Gastrocnemius medialis (tissue), 4 donors: ENCODE measurements around the gene HACD2. TPM values are rescaled to one million over a fixed set of nuclear protein-coding genes. Genes with fewer than 3 reads are reported as not detected.

Experiments
- ATAC-seq, 2 donors: fragments of 150-250 bp; one replicate each; pipeline ENCODE4 v1.9.1; 2016
- DNase-seq, 2 donors: peaks; one replicate each; pipeline ENCODE4 v3.0.0-alpha.2; 2019
- H3K27ac ChIP-seq, 4 donors: fragments of 200-600 bp; sonication (generic); 1 replicate in 1 of 4; 2 replicates in 3 of 4; pipeline ENCODE4 v1.5.1; 2016 to 2018; ENCODE audit warnings: mild to moderate bottlenecking in 2 of 4, moderate library complexity in 1 of 4
- H3K27me3 ChIP-seq, 3 donors: fragments of 200-600 bp; sonication (generic) in 2 of 3; 1 replicate in 1 of 3; 2 replicates in 2 of 3; pipeline versions ENCODE4 v1.5.1 to v1.6.0; 2016 to 2019; ENCODE audit warnings: mild to moderate bottlenecking in 1 of 3, moderate library complexity in 1 of 3
- H3K36me3 ChIP-seq, 2 donors: fragments of 200-600 bp; sonication (generic) in 1 of 2; one replicate each; pipeline ENCODE4 v1.5.1; 2017 to 2018
- H3K4me1 ChIP-seq, 2 donors: fragments of 200-600 bp; sonication (generic) in 1 of 2; one replicate each; pipeline ENCODE4 v1.5.1; 2016 to 2017; ENCODE audit warnings: mild to moderate bottlenecking in 2 of 2
- H3K4me3 ChIP-seq, 4 donors: fragments of 200-600 bp; sonication (generic) in 3 of 4; 1 replicate in 1 of 4; 2 replicates in 3 of 4; pipeline ENCODE4 v1.5.1; 2016 to 2019; ENCODE audit warnings: mild to moderate bottlenecking in 2 of 4
- H3K9me3 ChIP-seq, 3 donors: fragments of 200-600 bp; sonication (generic) in 2 of 3; 1 replicate in 1 of 3; 2 replicates in 2 of 3; pipeline ENCODE4 v1.5.1; 2016 to 2019
- CTCF ChIP-seq, 5 experiments: fragments of 450-650 bp in 3 of 5; fragments of 200-600 bp in 2 of 5; sonication (generic) in 2 of 5; IDR thresholded peaks in 4 of 5; conservative IDR thresholded peaks in 1 of 5; 1 replicate in 4 of 5; 2 replicates in 1 of 5; pipeline ENCODE4 v1.5.1; 2016 to 2019; ENCODE audit warnings: antibody characterized with exemption in 5 of 5, mild to moderate bottlenecking in 3 of 5, moderate library complexity in 3 of 5
- POLR2A ChIP-seq, 2 donors: fragments of 450-650 bp; IDR thresholded peaks; one replicate each; pipeline ENCODE4 v1.6.1; 2017; ENCODE audit warnings: antibody characterized with exemption in 2 of 2, mild to moderate bottlenecking in 2 of 2, moderate library complexity in 2 of 2
- in situ Hi-C, 4 donors: fragments of 200-750 bp; cut with MboI; loops; one replicate each; pipeline versions ENCODE4 v1.15.0 to v1.8.0; 2017; ENCODE audit warnings: low sequenced_read_pairs in 4 of 4
- intact Hi-C: fragments of 100-400 bp; cut with DNase I; formaldehyde crosslinking; loops from one replicate; pipeline ENCODE4 v1.15.1; 2023; ENCODE audit warnings: low total_unique reads
- total RNA-seq, 4 donors: library from RNA; depleted of rRNA; stranded (reverse); fragments of >200 nt; gene quantifications; one replicate each; pipeline versions ENCODE4 v1.1.0 to v1.2.3, GENCODE V29; 2016

Gene HACD2
- total RNA-seq, 4 donors from 2014 or later, result 3.9 to 19.8 (median 6.7) TPM

DNA sequence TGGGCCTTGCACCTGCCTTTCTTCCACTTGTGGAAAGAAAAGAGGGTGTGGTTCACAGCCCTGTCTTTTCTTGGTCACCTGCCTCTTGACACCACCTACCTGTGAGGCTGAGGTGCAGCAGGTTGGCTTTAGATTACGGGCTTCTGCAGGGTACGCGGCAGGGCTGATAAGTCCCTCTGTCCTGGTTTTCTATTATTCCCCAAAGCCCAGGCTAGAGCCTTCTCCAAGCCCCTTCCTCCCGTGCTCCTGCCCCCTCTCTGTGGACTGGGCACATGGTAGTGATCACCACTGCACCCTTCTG is 44.8 kb upstream of the HACD2 start:
- in situ Hi-C loops (no loop called here), intact Hi-C loops (no loop called here)
- no peak for ATAC-seq
- Histone ChIP-seq H3K9me3 (no peaks in the 10 kb centered on the region), H3K27ac (no peak overlapping the region), H3K27me3 (no peaks in the 10 kb centered on the region), H3K4me3 (no peak overlapping the region), H3K36me3 (no peaks in the 10 kb centered on the region), H3K4me1 (no peaks in the 10 kb centered on the region)
- TF ChIP-seq CTCF (IDR thresholded peaks at IDR 0.05 in 4 of 5, conservative IDR thresholded peaks at IDR 0.05 in 1 of 5), result no peak
- no peak for TF ChIP-seq POLR2A (IDR thresholded peaks at IDR 0.05)
- no peak for DNase-seq

DNA sequence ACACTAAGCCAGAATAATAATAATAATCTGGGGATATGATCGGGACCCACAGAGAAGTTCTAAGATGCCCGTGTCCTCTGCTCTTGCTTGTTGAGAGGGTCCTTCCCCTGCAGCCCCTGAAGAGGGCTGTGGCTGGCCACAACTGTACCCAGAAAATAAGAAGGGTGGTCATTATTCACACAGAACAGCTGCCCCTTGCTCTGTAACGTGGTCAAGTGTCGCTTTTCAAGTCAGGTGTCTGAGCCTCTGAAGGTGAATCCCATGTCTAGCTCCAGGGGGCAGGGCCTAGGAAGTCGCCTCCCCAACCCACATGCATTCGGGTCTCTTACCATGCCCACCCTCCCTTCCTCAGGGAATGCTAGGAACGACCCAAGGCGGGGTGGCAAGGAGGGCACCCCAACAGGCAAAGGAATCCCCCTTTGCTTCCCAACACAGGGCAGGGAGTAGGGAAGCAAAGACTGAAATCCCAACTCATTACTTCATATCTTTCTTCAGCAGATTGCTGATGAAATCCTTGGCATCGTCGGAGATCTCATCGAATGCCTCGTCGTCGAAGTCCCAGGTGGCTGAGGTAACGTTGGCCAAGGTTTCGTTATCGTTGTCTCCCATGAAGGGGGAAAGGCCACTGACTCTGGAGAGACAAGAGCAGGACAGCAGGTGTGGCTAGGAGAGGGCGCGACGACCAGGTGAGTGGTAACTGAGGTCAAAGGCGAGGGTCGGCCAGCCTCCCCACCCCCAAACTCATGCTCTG is 44.3 kb upstream of the HACD2 start:
- ATAC-seq (no peak), DNase-seq (no peak)
- no peaks in the 10 kb centered on the region for H3K27me3 ChIP-seq
- in situ Hi-C loops (no loop called here), intact Hi-C loops (no loop called here)
- H3K27ac ChIP-seq, result no peak overlapping the region
- H3K4me3 ChIP-seq, result no peak overlapping the region
- no peaks in the 10 kb centered on the region for H3K9me3 ChIP-seq
- no peaks in the 10 kb centered on the region for H3K4me1 ChIP-seq
- H3K36me3 ChIP-seq, result no peaks in the 10 kb centered on the region
- TF ChIP-seq CTCF (IDR thresholded peaks at IDR 0.05 in 4 of 5, conservative IDR thresholded peaks at IDR 0.05 in 1 of 5), result no peak
- no peak for TF ChIP-seq POLR2A (IDR thresholded peaks at IDR 0.05)

DNA sequence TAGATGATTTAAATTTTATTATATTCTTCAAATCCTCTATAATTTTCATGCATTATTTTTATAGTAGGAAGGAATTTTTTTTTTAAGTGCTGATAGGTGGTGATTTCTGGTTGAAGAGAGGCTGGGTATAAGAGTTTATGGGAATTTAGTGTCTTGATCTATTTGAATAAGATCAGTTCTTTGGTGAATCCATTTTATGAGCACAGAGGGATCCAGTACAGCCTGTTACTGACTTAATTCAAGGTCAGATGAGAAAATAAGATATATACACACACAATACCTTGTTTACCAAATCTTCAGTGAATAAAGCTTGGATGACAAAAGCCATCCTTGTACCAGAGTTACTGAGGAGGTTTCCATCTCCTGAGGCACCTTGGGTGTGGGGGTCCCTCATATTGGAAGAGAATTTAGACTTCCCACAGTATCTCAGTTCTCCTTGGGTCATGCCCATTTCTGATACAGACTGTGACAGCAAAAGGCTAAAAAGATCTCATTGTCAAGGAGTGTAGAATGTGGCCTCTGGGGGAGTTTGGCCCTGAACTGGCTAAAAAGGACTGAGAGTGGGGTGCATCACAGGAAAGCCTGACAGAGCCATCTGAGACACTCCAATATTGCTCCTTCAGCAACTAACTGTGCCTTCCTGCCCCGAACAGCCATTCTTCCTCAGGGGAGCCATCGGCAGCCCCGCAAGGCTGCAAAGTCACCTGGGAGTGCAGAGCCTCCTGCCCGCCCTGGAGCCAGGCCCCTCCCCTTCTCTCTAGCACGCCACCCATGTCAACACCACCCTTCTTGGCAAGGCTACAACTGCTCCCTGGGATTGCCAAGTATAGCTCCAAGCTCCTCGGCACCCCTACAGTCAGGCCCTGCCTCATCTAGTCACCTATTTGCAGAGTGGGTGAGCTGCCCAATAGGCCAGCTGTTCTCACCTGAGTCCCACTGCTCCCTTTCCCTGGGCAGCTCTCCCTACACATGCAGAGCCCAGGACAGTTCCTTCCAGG is 43.1 kb upstream of the HACD2 start:
- intact Hi-C loops (no loop called here), in situ Hi-C loops (no loop called here)
- no peaks in the 10 kb centered on the region for H3K27me3 ChIP-seq
- DNase-seq (no peak), ATAC-seq (no peak)
- H3K4me3 ChIP-seq, result no peak overlapping the region
- no peaks in the 10 kb centered on the region for H3K36me3 ChIP-seq
- H3K27ac ChIP-seq, result no peak overlapping the region
- no peaks in the 10 kb centered on the region for H3K4me1 ChIP-seq
- H3K9me3 ChIP-seq, result no peaks in the 10 kb centered on the region
- TF ChIP-seq CTCF (IDR thresholded peaks at IDR 0.05 in 4 of 5, conservative IDR thresholded peaks at IDR 0.05 in 1 of 5), result no peak
- no peak for TF ChIP-seq POLR2A (IDR thresholded peaks at IDR 0.05)

DNA sequence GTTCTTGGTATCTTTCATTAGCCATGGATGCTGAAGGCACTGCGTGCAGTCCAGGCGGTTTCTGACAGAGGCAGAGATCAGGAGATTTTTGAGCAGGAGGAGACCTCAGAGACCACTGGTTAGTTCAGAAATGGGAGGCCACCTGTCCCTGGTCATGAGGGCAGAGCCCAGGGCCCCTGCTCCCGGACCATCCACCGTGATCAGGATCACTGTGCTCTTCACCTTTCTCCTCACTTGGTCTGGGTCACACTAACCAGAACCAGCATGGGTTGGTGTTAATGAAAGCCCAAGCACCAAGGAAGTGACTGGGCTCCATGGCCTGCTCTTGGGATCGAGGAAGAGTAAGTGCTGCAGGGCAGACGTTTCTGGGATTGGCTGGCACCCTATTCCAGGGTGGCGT is 42.0 kb upstream of the HACD2 start:
- Histone ChIP-seq H3K36me3 (no peaks in the 10 kb centered on the region), H3K4me3 (no peak overlapping the region), H3K9me3 (no peaks in the 10 kb centered on the region), H3K27ac (no peak overlapping the region), H3K27me3 (no peaks in the 10 kb centered on the region), H3K4me1 (no peaks in the 10 kb centered on the region)
- intact Hi-C loops, result no loop called here
- ATAC-seq (no peak), DNase-seq (no peak)
- in situ Hi-C loops, result no loop called here
- TF ChIP-seq CTCF (IDR thresholded peaks at IDR 0.05 in 4 of 5, conservative IDR thresholded peaks at IDR 0.05 in 1 of 5) (no peak), POLR2A (IDR thresholded peaks at IDR 0.05) (no peak)
